H1 (cell line): ENCODE results near the gene THAP7. TPM values are rescaled to one million over a fixed set of nuclear protein-coding genes. Genes with fewer than 3 reads are reported as not detected.
A peak's percentile ranks its signal among the peaks of the same experiment; 100 is the strongest.

Source experiments
- CEBPB ChIP-seq: IDR thresholded peaks from 2 replicates; pipeline ENCODE4 v1.6.1; 2012; ENCODE audit warnings: low read depth, low read length
- JUN ChIP-seq: IDR thresholded peaks from 2 replicates; pipeline ENCODE4 v1.6.1; 2011; ENCODE audit warnings: low read depth, mild to moderate bottlenecking, improper control_type of control experiment, low read length
- NRF1 ChIP-seq: IDR thresholded peaks from 2 replicates; pipeline ENCODE4 v1.6.1; 2011; ENCODE audit warnings: mild to moderate bottlenecking, low read depth, low read length, improper control_type of control experiment
- PHF8 ChIP-seq: fragments of 200-600 bp; sonication (generic); conservative IDR thresholded peaks from 2 replicates; pipeline ENCODE4 v1.7.1; 2012; ENCODE audit warnings: low read depth, mild to moderate bottlenecking, inconsistent platforms, low read length, moderate library complexity
- POLR2AphosphoS5 ChIP-seq: IDR thresholded peaks from 2 replicates; pipeline ENCODE4 v1.6.1; 2011; ENCODE audit warnings: low read depth, low read length
- TAF1 ChIP-seq: IDR thresholded peaks from 2 replicates; pipeline ENCODE4 v1.6.1; 2011; ENCODE audit warnings: mild to moderate bottlenecking, low read depth, low read length
- polyA plus RNA-seq, 7 experiments: library from polyadenylated mRNA; depleted of rRNA in 3 of 7; stranded (reverse) in 5 of 7; unstranded in 2 of 7; fragments of >200 nt in 5 of 7; fragments of 200-250 nt in 2 of 7; gene quantifications; 1 replicate in 5 of 7; 2 replicates in 1 of 7; 4 replicates in 1 of 7; pipeline versions ENCODE4 v1.2.1 to v1.2.3, GENCODE V29; 2011 to 2013; ENCODE audit warnings: missing spikeins in 2 of 7, mixed read lengths in 2 of 7
- total RNA-seq: library from RNA; stranded (reverse); fragmentation: NEBNext Ultra II Directional; extraction: Animal tissue kit (Norgen Biotek cat#: 25700); gene quantifications from 2 replicates; pipeline ENCODE4 v1.2.1, GENCODE V29; 2021

THAP7 gene
- total and polyA plus RNA-seq, 2 of the 8 experiments (the other 6 are each of a cell fraction or from before 2014, with no cell fraction given) = 16.9 to 32.5 TPM

- TF ChIP-seq CEBPB = no peak
- no peak for TF ChIP-seq JUN
- no peak for TF ChIP-seq TAF1
- no peak for TF ChIP-seq NRF1
- TF ChIP-seq POLR2AphosphoS5 = peak; percentile 89
- TF ChIP-seq PHF8 = no peak
Observed at GRCh38 chr22:20967697-20968211, 34.2 kb downstream of the THAP7 start (continued).
